Ascending aorta (tissue), 2 donors: Measurements from ENCODE around the gene GALNT14. TPM values are rescaled to one million over a fixed set of nuclear protein-coding genes. Genes with fewer than 3 reads are reported as not detected.

Source experiments
- DNase-seq, 2 donors: peaks; one replicate each; pipeline ENCODE4 v3.0.0-alpha.2; 2019; ENCODE audit warnings: low spot score in 2 of 2
- H3K27ac ChIP-seq, 2 donors: fragments of 200-600 bp; sonication (generic); one replicate each; pipeline ENCODE4 v1.5.1; 2016 to 2017; ENCODE audit warnings: mild to moderate bottlenecking in 1 of 2
- H3K27me3 ChIP-seq: fragments of 200-600 bp; sonication (generic); one replicate; pipeline ENCODE4 v1.5.1; 2017
- H3K36me3 ChIP-seq, 2 donors: fragments of 200-600 bp; sonication (generic); one replicate each; pipeline ENCODE4 v1.5.1; 2016
- H3K4me1 ChIP-seq, 2 donors: fragments of 200-600 bp; sonication (generic); one replicate each; pipeline ENCODE4 v1.5.1; 2016 to 2017; ENCODE audit warnings: mild to moderate bottlenecking in 1 of 2
- H3K4me3 ChIP-seq, 2 donors: fragments of 200-600 bp; sonication (generic); one replicate each; pipeline ENCODE4 v1.5.1; 2016 to 2017; ENCODE audit warnings: mild to moderate bottlenecking in 1 of 2
- H3K9me3 ChIP-seq, 2 donors: fragments of 200-600 bp; sonication (generic); one replicate each; pipeline ENCODE4 v1.5.1; 2016
- CTCF ChIP-seq, 3 experiments: fragments of 200-600 bp in 2 of 3; fragments of 450-650 bp in 1 of 3; sonication (generic) in 2 of 3; IDR thresholded peaks; one replicate each; pipeline ENCODE4 v1.5.1; 2016 to 2019; ENCODE audit warnings: antibody characterized with exemption in 3 of 3, mild to moderate bottlenecking in 1 of 3, moderate library complexity in 1 of 3
- intact Hi-C: fragments of 100-400 bp; cut with DNase I; formaldehyde crosslinking; loops from one replicate; pipeline ENCODE4 v1.15.1; 2023
- total RNA-seq: library from RNA; depleted of rRNA; stranded (reverse); fragments of >200 nt; gene quantifications from one replicate; pipeline ENCODE4 v1.1.0, GENCODE V29; 2016

GALNT14 gene
- total RNA-seq, 1 donor from 2014 or later, result not detected

GRCh38 chr2:31049264-31049663, 89.0 kb downstream of the GALNT14 start:
- Histone ChIP-seq H3K4me1 (no peaks in the 10 kb centered on the region), H3K4me3 (no peak overlapping the region), H3K27me3 (no peaks in the 10 kb centered on the region), H3K27ac (no peak overlapping the region), H3K36me3 (no peaks in the 10 kb centered on the region), H3K9me3 (no peaks in the 10 kb centered on the region)
- DNase-seq, result peak in 1 of 2 donors; percentile 11
- no peak for TF ChIP-seq CTCF (IDR thresholded peaks at IDR 0.05)
- intact Hi-C loops, result no loop called here

GRCh38 chr2:31047599-31047998, 90.6 kb downstream of the GALNT14 start:
- intact Hi-C loops, result no loop called here
- Histone ChIP-seq H3K9me3 (no peaks in the 10 kb centered on the region), H3K27ac (no peak overlapping the region), H3K4me1 (no peaks in the 10 kb centered on the region), H3K4me3 (no peak overlapping the region), H3K36me3 (no peaks in the 10 kb centered on the region), H3K27me3 (no peaks in the 10 kb centered on the region)
- no peak for DNase-seq
- no peak for TF ChIP-seq CTCF (IDR thresholded peaks at IDR 0.05)

- Histone ChIP-seq H3K36me3 (no peaks in the 10 kb centered on the region), H3K4me1 (no peaks in the 10 kb centered on the region), H3K27ac (no peak overlapping the region), H3K4me3 (no peak overlapping the region), H3K9me3 (peaks cover 0 to 21% of the 10 kb centered on the region in 2 donors), H3K27me3 (no peaks in the 10 kb centered on the region)
- TF ChIP-seq CTCF (IDR thresholded peaks at IDR 0.05), result no peak
- intact Hi-C loops, result no loop called here
- no peak for DNase-seq
Observed at GRCh38 chr2:31038385-31038784, 99.9 kb downstream of the GALNT14 start.

GRCh38 chr2:31037058-31037457, 101.2 kb downstream of the GALNT14 start:
- Histone ChIP-seq H3K27me3 (no peaks in the 10 kb centered on the region), H3K4me1 (no peaks in the 10 kb centered on the region), H3K4me3 (no peak overlapping the region), H3K27ac (no peak overlapping the region), H3K9me3 (peaks cover 0 to 21% of the 10 kb centered on the region in 2 donors), H3K36me3 (no peaks in the 10 kb centered on the region)
- DNase-seq, result no peak
- TF ChIP-seq CTCF (IDR thresholded peaks at IDR 0.05), result no peak
- intact Hi-C loops, result no loop called here

GRCh38 chr2:31033032-31033431, 105.2 kb downstream of the GALNT14 start:
- intact Hi-C loops, result no loop called here
- TF ChIP-seq CTCF (IDR thresholded peaks at IDR 0.05), result no peak
- no peaks in the 10 kb centered on the region for H3K36me3 ChIP-seq
- peaks cover 0 to 21% of the 10 kb centered on the region in 2 donors for H3K9me3 ChIP-seq
- no peak for DNase-seq
- H3K27ac ChIP-seq, result no peak overlapping the region
- no peak overlapping the region for H3K4me3 ChIP-seq
- no peaks in the 10 kb centered on the region for H3K27me3 ChIP-seq
- no peaks in the 10 kb centered on the region for H3K4me1 ChIP-seq

GRCh38 chr2:31032475-31032874, 105.8 kb downstream of the GALNT14 start:
- H3K9me3 ChIP-seq, result peaks cover 0 to 17% of the 10 kb centered on the region in 2 donors
- H3K27me3 ChIP-seq, result no peaks in the 10 kb centered on the region
- no peak overlapping the region for H3K27ac ChIP-seq
- no peak for TF ChIP-seq CTCF (IDR thresholded peaks at IDR 0.05)
- intact Hi-C loops, result no loop called here
- H3K36me3 ChIP-seq, result no peaks in the 10 kb centered on the region
- no peak overlapping the region for H3K4me3 ChIP-seq
- no peaks in the 10 kb centered on the region for H3K4me1 ChIP-seq
- peak in 1 of 2 donors; percentile 58 for DNase-seq
